Body of pancreas (tissue), 4 donors: ENCODE data around the gene CREG2.

ENCODE experiments used
- POLR2A ChIP-seq, 3 donors: fragments of 450-650 bp; IDR thresholded peaks; one replicate each; pipeline ENCODE4 v1.6.1; 2016; ENCODE audit warnings: antibody characterized with exemption in 3 of 3, mild to moderate bottlenecking in 2 of 3
- TF ChIP-seq, protein P1 (sequence below), 7 experiments: fragments of 450-650 bp in 4 of 7; fragments of 200-600 bp in 3 of 7; sonication (generic) in 3 of 7; IDR thresholded peaks; one replicate each; pipeline ENCODE4 v1.5.1; 2016 to 2019; ENCODE audit warnings: antibody characterized with exemption in 7 of 7

DNA sequence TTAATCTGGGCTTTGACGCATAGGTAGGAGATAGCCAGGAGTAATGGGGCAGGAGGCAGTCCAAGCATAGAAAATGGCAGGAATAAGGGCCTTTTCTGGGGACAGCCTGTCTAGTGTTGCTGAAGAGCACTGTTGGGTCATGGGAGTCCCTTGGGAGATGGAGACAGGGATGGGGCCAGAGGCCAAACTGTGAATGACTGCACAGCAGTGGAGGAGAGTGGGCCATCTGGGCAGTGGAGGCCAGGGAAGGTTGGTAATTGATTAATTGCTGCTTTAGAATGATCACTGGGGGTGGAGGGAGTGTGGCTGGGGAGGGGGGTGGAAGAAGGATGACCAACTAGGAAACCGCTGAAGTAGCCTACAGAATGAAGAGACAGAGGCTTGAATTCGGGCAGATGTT lies 28.6 kb upstream of the CREG2 start:
- TF ChIP-seq, protein P1, sequence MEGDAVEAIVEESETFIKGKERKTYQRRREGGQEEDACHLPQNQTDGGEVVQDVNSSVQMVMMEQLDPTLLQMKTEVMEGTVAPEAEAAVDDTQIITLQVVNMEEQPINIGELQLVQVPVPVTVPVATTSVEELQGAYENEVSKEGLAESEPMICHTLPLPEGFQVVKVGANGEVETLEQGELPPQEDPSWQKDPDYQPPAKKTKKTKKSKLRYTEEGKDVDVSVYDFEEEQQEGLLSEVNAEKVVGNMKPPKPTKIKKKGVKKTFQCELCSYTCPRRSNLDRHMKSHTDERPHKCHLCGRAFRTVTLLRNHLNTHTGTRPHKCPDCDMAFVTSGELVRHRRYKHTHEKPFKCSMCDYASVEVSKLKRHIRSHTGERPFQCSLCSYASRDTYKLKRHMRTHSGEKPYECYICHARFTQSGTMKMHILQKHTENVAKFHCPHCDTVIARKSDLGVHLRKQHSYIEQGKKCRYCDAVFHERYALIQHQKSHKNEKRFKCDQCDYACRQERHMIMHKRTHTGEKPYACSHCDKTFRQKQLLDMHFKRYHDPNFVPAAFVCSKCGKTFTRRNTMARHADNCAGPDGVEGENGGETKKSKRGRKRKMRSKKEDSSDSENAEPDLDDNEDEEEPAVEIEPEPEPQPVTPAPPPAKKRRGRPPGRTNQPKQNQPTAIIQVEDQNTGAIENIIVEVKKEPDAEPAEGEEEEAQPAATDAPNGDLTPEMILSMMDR (IDR thresholded peaks at IDR 0.05): no peak
- TF ChIP-seq POLR2A (IDR thresholded peaks at IDR 0.05): no peak
